H9 (cell line): ENCODE data around the gene MANF. TPM values are rescaled to one million over a fixed set of nuclear protein-coding genes. Genes with fewer than 3 reads are reported as not detected.
"Not testable (repeated sequence)": the region's sequence is repeated elsewhere in the genome, so short reads cannot be mapped to it uniquely, and the experiment has no call there.

Experiments
- DNase-seq: peaks from one replicate; pipeline ENCODE4 v3.0.0-alpha.2; 2017
- H2AFZ ChIP-seq: one replicate; pipeline ENCODE4 v1.6.1; 2013; ENCODE audit warnings: mild to moderate bottlenecking, low read length, control low read depth, moderate library complexity
- H2AK5ac ChIP-seq: 2 replicates; pipeline ENCODE4 v1.6.1; 2013; ENCODE audit warnings: low read length, control low read depth, mixed read lengths; ENCODE audit not compliant: insufficient read length
- H2BK120ac ChIP-seq: one replicate; pipeline ENCODE4 v1.6.1; 2013; ENCODE audit warnings: low read depth, mild to moderate bottlenecking, low read length, control low read depth, inconsistent platforms; ENCODE audit not compliant: poor library complexity, severe bottlenecking
- H2BK12ac ChIP-seq: 2 replicates; pipeline ENCODE4 v1.6.1; 2013; ENCODE audit warnings: low read length, control low read depth, mixed read lengths, low read depth; ENCODE audit not compliant: insufficient read length
- H2BK15ac ChIP-seq: 2 replicates; pipeline ENCODE4 v1.6.1; 2013; ENCODE audit warnings: low read depth, low read length, control low read depth
- H2BK20ac ChIP-seq: one replicate; pipeline ENCODE4 v1.6.1; 2013; ENCODE audit warnings: low read depth, mild to moderate bottlenecking, low read length, control low read depth, inconsistent platforms; ENCODE audit not compliant: poor library complexity, severe bottlenecking
- H2BK5ac ChIP-seq: 2 replicates; pipeline ENCODE4 v1.6.1; 2013; ENCODE audit warnings: low read length, control low read depth, mixed read lengths; ENCODE audit not compliant: insufficient read length
- H3K14ac ChIP-seq: 2 replicates; pipeline ENCODE4 v1.6.1; 2013; ENCODE audit warnings: low read length, control low read depth; ENCODE audit not compliant: insufficient read depth
- H3K18ac ChIP-seq: 2 replicates; pipeline ENCODE4 v1.6.1; 2013; ENCODE audit warnings: low read depth, mild to moderate bottlenecking, mixed read lengths, low read length, control low read depth; ENCODE audit not compliant: insufficient read length
- H3K23ac ChIP-seq: 2 replicates; pipeline ENCODE4 v1.6.1; 2013; ENCODE audit warnings: low read length, control low read depth, mixed read lengths, low read depth; ENCODE audit not compliant: insufficient read length
- H3K23me2 ChIP-seq: 2 replicates; pipeline ENCODE4 v1.6.1; 2013; ENCODE audit warnings: low read depth, mild to moderate bottlenecking, mixed read lengths, low read length, control low read depth; ENCODE audit not compliant: insufficient read length, poor library complexity, severe bottlenecking
- H3K27ac ChIP-seq: 2 replicates; pipeline ENCODE4 v1.5.1; 2013; ENCODE audit warnings: low read length, control low read depth, mixed read lengths, low read depth; ENCODE audit not compliant: insufficient read length
- H3K27me3 ChIP-seq: 2 replicates; pipeline ENCODE4 v1.6.1; 2013; ENCODE audit warnings: low read length, control low read depth, inconsistent platforms; ENCODE audit not compliant: insufficient read depth
- H3K4ac ChIP-seq: 2 replicates; pipeline ENCODE4 v1.6.1; 2013; ENCODE audit warnings: low read depth, mild to moderate bottlenecking, control low read depth, inconsistent platforms, low read length, moderate library complexity
- H3K4me1 ChIP-seq: 2 replicates; pipeline ENCODE4 v1.6.1; 2013; ENCODE audit warnings: low read length, control low read depth, inconsistent platforms; ENCODE audit not compliant: insufficient read depth
- H3K4me2 ChIP-seq: 2 replicates; pipeline ENCODE4 v1.6.1; 2013; ENCODE audit warnings: low read length, control low read depth, mixed read lengths; ENCODE audit not compliant: insufficient read length, insufficient read depth
- H3K56ac ChIP-seq: 2 replicates; pipeline ENCODE4 v1.6.1; 2013; ENCODE audit warnings: low read depth, mild to moderate bottlenecking, mixed read lengths, low read length, control low read depth; ENCODE audit not compliant: insufficient read length
- H3K79me1 ChIP-seq: 2 replicates; pipeline ENCODE4 v1.6.1; 2013; ENCODE audit warnings: low read depth, mild to moderate bottlenecking, moderate library complexity, low read length, control low read depth, inconsistent platforms; ENCODE audit not compliant: insufficient read depth, poor library complexity, severe bottlenecking
- H3K79me2 ChIP-seq: 2 replicates; pipeline ENCODE4 v1.6.1; 2013; ENCODE audit warnings: low read length, control low read depth, inconsistent platforms; ENCODE audit not compliant: insufficient read depth
- H3K9ac ChIP-seq: 2 replicates; pipeline ENCODE4 v1.6.1; 2013; ENCODE audit warnings: low read length, control low read depth, mixed read lengths; ENCODE audit not compliant: insufficient read length; ENCODE audit errors: extremely low read depth
- H3K9me3 ChIP-seq: one replicate; pipeline ENCODE4 v1.6.1; 2013; ENCODE audit warnings: low read depth, low read length, inconsistent platforms; ENCODE audit not compliant: control insufficient read depth
- H3T11ph ChIP-seq: one replicate; pipeline ENCODE4 v1.6.1; 2013; ENCODE audit warnings: mild to moderate bottlenecking, low read length, control low read depth, inconsistent platforms
- H4K20me1 ChIP-seq: one replicate; pipeline ENCODE4 v1.6.1; 2013; ENCODE audit not compliant: control insufficient read depth, insufficient read length, insufficient read depth
- H4K5ac ChIP-seq: 2 replicates; pipeline ENCODE4 v1.6.1; 2013; ENCODE audit warnings: low read depth, mild to moderate bottlenecking, mixed read lengths, low read length, control low read depth; ENCODE audit not compliant: insufficient read length
- H4K8ac ChIP-seq: replicated peaks from 2 replicates; pipeline ENCODE4 v1.6.1; 2013; ENCODE audit warnings: low read length, control low read depth, mixed read lengths, low read depth; ENCODE audit not compliant: insufficient read length
- H4K91ac ChIP-seq: 2 replicates; pipeline ENCODE4 v1.6.1; 2013; ENCODE audit warnings: low read depth, mild to moderate bottlenecking, moderate library complexity, mixed read lengths, low read length, control low read depth; ENCODE audit not compliant: insufficient read length
- H3K27ac Mint-ChIP-seq, 3 experiments: 2 replicates in 2 of 3; 3 replicates in 1 of 3; pipeline ENCODE4 v1.8.0; 2020 to 2021; ENCODE audit warnings: mixed read lengths in 3 of 3, mild to moderate bottlenecking in 1 of 3, moderate library complexity in 1 of 3
- H3K27me3 Mint-ChIP-seq: 2 replicates; pipeline ENCODE4 v1.8.0; 2021; ENCODE audit warnings: low read depth, mild to moderate bottlenecking, moderate library complexity, mixed read lengths
- H3K36me3 Mint-ChIP-seq, 3 experiments: 2 replicates in 2 of 3; 3 replicates in 1 of 3; pipeline ENCODE4 v1.8.0; 2020 to 2021; ENCODE audit warnings: low read depth in 3 of 3, mixed read lengths in 3 of 3; ENCODE audit not compliant: insufficient read depth in 1 of 3
- H3K4me1 Mint-ChIP-seq, 2 experiments: 2 replicates each; pipeline ENCODE4 v1.8.0; 2020; ENCODE audit warnings: mixed read lengths in 2 of 2
- H3K4me3 Mint-ChIP-seq, 2 experiments: 2 replicates in 1 of 2; 3 replicates in 1 of 2; pipeline ENCODE4 v1.8.0; 2020 to 2021; ENCODE audit warnings: mild to moderate bottlenecking in 2 of 2, mixed read lengths in 2 of 2, moderate library complexity in 1 of 2
- H3K9me3 Mint-ChIP-seq, 2 experiments: 2 replicates in 1 of 2; 3 replicates in 1 of 2; pipeline ENCODE4 v1.8.0; 2020; ENCODE audit warnings: mild to moderate bottlenecking in 2 of 2, mixed read lengths in 2 of 2, moderate library complexity in 1 of 2
- CTCF ChIP-seq: fragments of 200-600 bp; sonication (generic); conservative IDR thresholded peaks from 3 replicates; pipeline ENCODE4 v1.8.0; 2021; ENCODE audit warnings: antibody characterized with exemption, mild to moderate bottlenecking
- WGBS: extraction: QIAGEN DNeasy Blood & Tissue Kit; methylation state at CpG from one replicate; pipeline ENCODE4 v1.1.7; 2013; ENCODE audit warnings: missing lambda C conversion rate, low lambda C conversion rate, mixed read lengths; ENCODE audit not compliant: insufficient read length; ENCODE audit errors: extremely low coverage; 5-methylcytosine and 5-hydroxymethylcytosine counted together
- total RNA-seq: library from RNA; stranded (reverse); gene quantifications from 2 replicates; pipeline ENCODE4 v1.2.1, GENCODE V29; 2021

Gene MANF
- total RNA-seq, 1 experiment from 2014 or later, result 148 TPM

- peak overlapping the region in 1 of 3 experiments; percentile 2; a peak in 1 of 7 replicates for H3K27ac Mint-ChIP-seq
- H3K4me1 Mint-ChIP-seq, result peaks cover 38 to 52% of the 10 kb centered on the region in 2 experiments
These were observed 1.8 kb downstream of the MANF start for GRCh38 chr3:51386852-51387229.

GRCh38 chr3:51387281-51387680 lies 2.2 kb downstream of the MANF start:
- H2BK12ac ChIP-seq, H2BK5ac ChIP-seq, H2BK20ac ChIP-seq, H2BK120ac ChIP-seq, H4K5ac ChIP-seq, H2BK15ac ChIP-seq, H3K9ac ChIP-seq, H3K9me3 ChIP-seq, H3K4me1 ChIP-seq, H3K18ac ChIP-seq, H2AK5ac ChIP-seq, H3K4me2 ChIP-seq, H3K27me3 ChIP-seq, H3K27me3 Mint-ChIP-seq, H2AFZ ChIP-seq, H3T11ph ChIP-seq, H3K14ac ChIP-seq, H3K79me1 ChIP-seq, DNase-seq, H4K91ac ChIP-seq, H3K4ac ChIP-seq, H4K8ac ChIP-seq, H3K9me3 Mint-ChIP-seq, H3K23ac ChIP-seq, H3K56ac ChIP-seq, H3K27ac ChIP-seq, H4K20me1 ChIP-seq: not testable (repeated sequence)
- peaks cover 33 to 53% (median 49%) of the 10 kb centered on the region in 3 experiments for H3K36me3 Mint-ChIP-seq
- H3K27ac Mint-ChIP-seq, result peak overlapping the region in 1 of 3 experiments; percentile 72; a peak in 1 of 7 replicates
- Histone ChIP-seq H3K79me2 (peaks cover 13% of the 10 kb centered on the region), H3K23me2 (peaks cover 16% of the 10 kb centered on the region)
- H3K4me3 Mint-ChIP-seq, result peak overlapping the region; percentile 95 to 98
- WGBS, result no CpG with 5 or more reads among the region's 6 CpGs
- peaks cover 38 to 53% of the 10 kb centered on the region in 2 experiments for H3K4me1 Mint-ChIP-seq

More at GRCh38 chr3:51386852-51387229, 1.8 kb downstream of the MANF start:
- no peak overlapping the region for H2AK5ac ChIP-seq
- no peak overlapping the region for H3T11ph ChIP-seq
- no peak for DNase-seq
- peaks cover 16% of the 10 kb centered on the region for H3K23me2 ChIP-seq
- H4K5ac ChIP-seq, result no peak overlapping the region
- no peak overlapping the region for H2BK12ac ChIP-seq
- H3K4me1 ChIP-seq, result 0 out of 2 replicates have a peak, but pooled peaks cover 6% of the 10 kb centered on the region
- no peak overlapping the region for H3K4ac ChIP-seq
- H4K8ac ChIP-seq, result no peak overlapping the region
- H3K9me3 Mint-ChIP-seq, result no peaks in the 10 kb centered on the region; a peak in 1 of 5 replicates
- H3K27me3 ChIP-seq, result no peaks in the 10 kb centered on the region
- no peak overlapping the region for H2BK120ac ChIP-seq
- TF ChIP-seq CTCF, result no peak
- peaks cover 2% of the 10 kb centered on the region; the same call in 1 of the 2 replicates for H3K27me3 Mint-ChIP-seq
- H2BK20ac ChIP-seq, result no peak overlapping the region
- H3K14ac ChIP-seq, result no peak overlapping the region
- peak overlapping the region; percentile 95 to 98 for H3K4me3 Mint-ChIP-seq
- no peaks in the 10 kb centered on the region for H3K9me3 ChIP-seq
- no peak overlapping the region for H3K56ac ChIP-seq
- H3K4me2 ChIP-seq, result peak overlapping the region; percentile 89
- H3K79me2 ChIP-seq, result peaks cover 11% of the 10 kb centered on the region
- H3K9ac ChIP-seq, result peak overlapping the region; percentile 91
- H3K79me1 ChIP-seq, result peaks cover 3% of the 10 kb centered on the region
- no peak overlapping the region for H4K91ac ChIP-seq
- no CpG with 5 or more reads among the region's 5 CpGs for WGBS
- no peak overlapping the region for H2BK15ac ChIP-seq
- no peak overlapping the region for H3K23ac ChIP-seq
- H2AFZ ChIP-seq, result no peak overlapping the region
- H4K20me1 ChIP-seq, result no peaks in the 10 kb centered on the region
- no peak overlapping the region for H2BK5ac ChIP-seq
- no peak overlapping the region for H3K27ac ChIP-seq
- no peak overlapping the region for H3K18ac ChIP-seq
- peaks cover 32 to 51% (median 51%) of the 10 kb centered on the region in 3 experiments for H3K36me3 Mint-ChIP-seq
